ENCODE results near the gene SLC7A8.

SLC7A8 gene

DNA sequence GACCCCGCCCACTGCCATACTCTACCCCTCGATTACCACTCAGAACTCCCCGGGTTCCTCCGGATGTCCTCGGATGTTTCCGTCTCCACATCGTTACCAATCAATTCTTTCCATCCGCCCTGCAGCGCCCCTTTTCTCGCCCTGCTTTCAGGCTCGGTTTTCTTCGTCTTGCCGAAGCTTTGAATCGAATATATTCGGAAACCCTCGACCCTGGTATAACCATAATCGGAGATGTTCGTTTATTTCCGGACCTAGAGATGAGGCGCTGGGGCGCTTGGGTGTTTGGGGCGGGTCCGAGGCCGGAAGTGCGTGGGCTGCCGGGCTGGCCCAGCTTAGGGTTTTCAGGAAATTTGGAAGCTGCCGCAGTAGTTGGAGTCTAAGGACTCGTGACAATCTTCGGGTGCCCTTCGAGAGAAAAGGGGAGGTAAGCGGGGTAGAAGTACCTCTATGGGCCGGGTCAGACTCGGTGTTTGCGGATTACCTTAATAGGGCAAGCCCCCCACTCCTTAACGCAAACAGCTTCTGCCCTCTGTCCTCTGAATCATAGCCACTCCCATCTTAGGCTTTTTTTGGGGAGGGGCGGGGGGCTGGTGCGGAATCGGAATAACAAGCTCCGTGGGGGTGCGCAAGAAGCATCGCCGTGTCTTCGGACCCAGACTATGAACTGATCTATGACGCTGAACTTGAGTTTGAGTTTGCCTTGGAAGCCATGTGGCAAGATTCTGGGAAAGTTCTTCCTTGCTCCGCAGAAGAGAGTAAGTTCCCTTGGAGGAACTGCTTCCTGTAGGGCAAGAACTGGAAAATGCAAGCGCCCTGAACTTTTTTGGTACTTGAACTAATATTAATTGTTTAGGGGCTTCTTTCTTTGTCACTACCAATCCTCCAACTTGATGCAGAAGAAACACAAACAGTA, 88.0 kb downstream of the SLC7A8 start, which contains the start of gene C14orf119:
TSS of gene C14orf119 (plus strand) at position 310 of the 913 bp plus-strand sequence. CDS start 2,154 bp downstream, outside the sequence.
- Histone ChIP-seq H2BK5ac (ENCODE audit: low read depth, low read length, poor library complexity, severe bottlenecking) (peak within 1 kb of the TSS; percentile 99), H3K9ac (ENCODE audit: low read length) (peak within 1 kb of the TSS; percentile 92), H4K8ac (ENCODE audit: low read length) (peak within 1 kb of the TSS; percentile 100), H3K4me1 (ENCODE audit: control insufficient read depth, insufficient read depth, low read depth, low read length) (peaks cover 4% of the 10 kb centered on the region), H3K23ac (ENCODE audit: low read length in 2 of 2) (peak within 1 kb of the TSS; percentile 30 to 92), H3K18ac (ENCODE audit: low read depth in 1 of 2, low read length in 2 of 2) (peak within 1 kb of the TSS; percentile 99 to 100), H3K4ac (ENCODE audit: low read depth in 1 of 2, low read length in 2 of 2) (peak within 1 kb of the TSS; percentile 98 to 99), H2BK15ac (ENCODE audit: low read depth, poor library complexity, severe bottlenecking) (peak within 1 kb of the TSS; percentile 96), H3K27me3 (ENCODE audit: control insufficient read depth in 1 of 2, insufficient read depth in 1 of 2, low read length in 2 of 2) (no peaks in the 10 kb centered on the region), H2BK12ac (ENCODE audit: low read length in 2 of 2) (peak within 1 kb of the TSS in 1 of 2 experiments; percentile 70), H3K4me2 (ENCODE audit: low read length, poor library complexity, severe bottlenecking) (peak within 1 kb of the TSS; percentile 74), H3K36me3 (ENCODE audit: control insufficient read depth in 1 of 2, insufficient read depth in 2 of 2, low read depth in 1 of 2, low read length in 2 of 2) (peaks cover 11 to 59% of the 10 kb centered on the region in 2 experiments), H3K79me1 (replicated peaks; ENCODE audit: low read length, poor library complexity, severe bottlenecking) (peaks cover 4% of the 10 kb centered on the region), H2BK120ac (ENCODE audit: low read depth, low read length) (peak within 1 kb of the TSS; percentile 84), H2AK5ac (ENCODE audit: low read length, severe bottlenecking) (peak within 1 kb of the TSS; percentile 65), H3K27ac (ENCODE audit: low read length, poor library complexity, severe bottlenecking) (peak within 1 kb of the TSS; percentile 97), H2AFZ (ENCODE audit: low read depth, low read length) (peak within 1 kb of the TSS; percentile 59), H4K91ac (ENCODE audit: low read length) (peak within 1 kb of the TSS; percentile 99), H3K14ac (ENCODE audit: low read length in 2 of 2) (peak within 1 kb of the TSS; percentile 59 to 94), H3K9me3 (ENCODE audit: control insufficient read depth, low read length) (no peaks in the 10 kb centered on the region), H3K4me3 (ENCODE audit: insufficient read depth in 1 of 2, low read depth in 1 of 2, low read length in 2 of 2) (peak within 1 kb of the TSS; percentile 84 to 99)
- WGBS = under 1% methylated on average over 41 of the region's 46 CpGs
- DNase-seq = peak; percentile 100

- WGBS = under 1% methylated on average over 47 of the region's 55 CpGs
- H3K79me1 ChIP-seq (replicated peaks; ENCODE audit: low read length, poor library complexity, severe bottlenecking) = peaks cover 6% of the 10 kb centered on the region
- peak within 1 kb of the TSS; percentile 97 for H3K27ac ChIP-seq (ENCODE audit: low read length, poor library complexity, severe bottlenecking)
- peak within 1 kb of the TSS; percentile 100 for H4K8ac ChIP-seq (ENCODE audit: low read length)
- H3K4me1 ChIP-seq (ENCODE audit: control insufficient read depth, insufficient read depth, low read depth, low read length) = peaks cover 3% of the 10 kb centered on the region
- peak within 1 kb of the TSS; percentile 96 for H2BK15ac ChIP-seq (ENCODE audit: low read depth, poor library complexity, severe bottlenecking)
- peak within 1 kb of the TSS; percentile 30 to 92 for H3K23ac ChIP-seq (ENCODE audit: low read length in 2 of 2)
- no peaks in the 10 kb centered on the region for H3K9me3 ChIP-seq (ENCODE audit: control insufficient read depth, low read length)
- H2BK5ac ChIP-seq (ENCODE audit: low read depth, low read length, poor library complexity, severe bottlenecking) = peak within 1 kb of the TSS; percentile 99
- H3K4me3 ChIP-seq (ENCODE audit: insufficient read depth in 1 of 2, low read depth in 1 of 2, low read length in 2 of 2) = peak within 1 kb of the TSS; percentile 84 to 99
- H2BK12ac ChIP-seq (ENCODE audit: low read length in 2 of 2) = peak within 1 kb of the TSS in 1 of 2 experiments; percentile 70
- H3K4me2 ChIP-seq (ENCODE audit: low read length, poor library complexity, severe bottlenecking) = peak within 1 kb of the TSS; percentile 74
- H2AFZ ChIP-seq (ENCODE audit: low read depth, low read length) = peak within 1 kb of the TSS; percentile 59
- H4K91ac ChIP-seq (ENCODE audit: low read length) = peak within 1 kb of the TSS; percentile 99
- peak within 1 kb of the TSS; percentile 84 for H2BK120ac ChIP-seq (ENCODE audit: low read depth, low read length)
- peak; percentile 93 for DNase-seq
- H3K4ac ChIP-seq (ENCODE audit: low read depth in 1 of 2, low read length in 2 of 2) = peak within 1 kb of the TSS; percentile 98 to 99
- H3K27me3 ChIP-seq (ENCODE audit: control insufficient read depth in 1 of 2, insufficient read depth in 1 of 2, low read length in 2 of 2) = no peaks in the 10 kb centered on the region
- H3K14ac ChIP-seq (ENCODE audit: low read length in 2 of 2) = peak within 1 kb of the TSS; percentile 59 to 94
- peaks cover 14 to 65% of the 10 kb centered on the region in 2 experiments for H3K36me3 ChIP-seq (ENCODE audit: control insufficient read depth in 1 of 2, insufficient read depth in 2 of 2, low read depth in 1 of 2, low read length in 2 of 2)
- H3K18ac ChIP-seq (ENCODE audit: low read depth in 1 of 2, low read length in 2 of 2) = peak within 1 kb of the TSS; percentile 99 to 100
- peak within 1 kb of the TSS; percentile 92 for H3K9ac ChIP-seq (ENCODE audit: low read length)
- H2AK5ac ChIP-seq (ENCODE audit: low read length, severe bottlenecking) = peak within 1 kb of the TSS; percentile 65
Observed at GRCh38 chr14:23094666-23095195, 88.7 kb downstream of the SLC7A8 start, which contains the start of gene ACIN1. Gene ACIN1 (minus strand): TSS chr14:23095136. CDS start chr14:23095112, 24 bp downstream.

- no peak overlapping the region for H2AFZ ChIP-seq (ENCODE audit: low read depth, low read length)
- no peak overlapping the region for H3K4ac ChIP-seq (ENCODE audit: low read depth in 1 of 2, low read length in 2 of 2)
Observed at GRCh38 chr14:23093991-23094665, 89.3 kb downstream of the SLC7A8 start.

More at GRCh38 chr14:23093991-23094665, 89.3 kb downstream of the SLC7A8 start:
- Histone ChIP-seq H3K9me3 (ENCODE audit: control insufficient read depth, low read length) (no peaks in the 10 kb centered on the region), H3K23ac (ENCODE audit: low read length in 2 of 2) (no peak overlapping the region), H3K27ac (ENCODE audit: low read length, poor library complexity, severe bottlenecking) (peak overlapping the region; percentile 96), H2BK5ac (ENCODE audit: low read depth, low read length, poor library complexity, severe bottlenecking) (no peak overlapping the region), H3K4me2 (ENCODE audit: low read length, poor library complexity, severe bottlenecking) (peak overlapping the region; percentile 74), H3K4me1 (ENCODE audit: control insufficient read depth, insufficient read depth, low read depth, low read length) (peaks cover 3% of the 10 kb centered on the region), H3K9ac (ENCODE audit: low read length) (peak overlapping the region; percentile 92), H3K79me1 (replicated peaks; ENCODE audit: low read length, poor library complexity, severe bottlenecking) (peaks cover 3% of the 10 kb centered on the region), H4K8ac (ENCODE audit: low read length) (no peak overlapping the region), H2BK12ac (ENCODE audit: low read length in 2 of 2) (no peak overlapping the region), H3K36me3 (ENCODE audit: control insufficient read depth in 1 of 2, insufficient read depth in 2 of 2, low read depth in 1 of 2, low read length in 2 of 2) (peaks cover 15 to 65% of the 10 kb centered on the region in 2 experiments), H4K91ac (ENCODE audit: low read length) (no peak overlapping the region), H2BK120ac (ENCODE audit: low read depth, low read length) (no peak overlapping the region), H3K4me3 (ENCODE audit: insufficient read depth in 1 of 2, low read depth in 1 of 2, low read length in 2 of 2) (peak overlapping the region; percentile 84 to 99), H3K14ac (ENCODE audit: low read length in 2 of 2) (peak overlapping the region in 1 of 2 experiments; percentile 85), H2BK15ac (ENCODE audit: low read depth, poor library complexity, severe bottlenecking) (no peak overlapping the region), H2AK5ac (ENCODE audit: low read length, severe bottlenecking) (no peak overlapping the region), H3K18ac (ENCODE audit: low read depth in 1 of 2, low read length in 2 of 2) (peak overlapping the region; percentile 99 to 100), H3K27me3 (ENCODE audit: control insufficient read depth in 1 of 2, insufficient read depth in 1 of 2, low read length in 2 of 2) (no peaks in the 10 kb centered on the region)
- no peak for DNase-seq
- 1% methylated on average over 8 of the region's 14 CpGs for WGBS

Measured in mesenchymal stem cell (in vitro differentiated cells and primary cell).